GM18867 (cell line): ENCODE measurements around the gene KCNJ4.
"Not testable (repeated sequence)": the region's sequence is repeated elsewhere in the genome, so short reads cannot be mapped to it uniquely, and the experiment has no call there.

Experiments
- ATAC-seq: cut with Tn5 transposase; IDR thresholded peaks from one replicate; pipeline ENCODE4 v1.9.1; 2021; ENCODE audit warnings: mild to moderate bottlenecking, moderate library complexity; ENCODE audit not compliant: unreplicated experiment

KCNJ4 gene

GRCh38 chr22:38471237-38471636, 16.2 kb upstream of the KCNJ4 start:
- no peak for ATAC-seq

- ATAC-seq, result not testable (repeated sequence)
Measured at GRCh38 chr22:38470179-38470578, 15.2 kb upstream of the KCNJ4 start.

- ATAC-seq, result no peak
Measured at GRCh38 chr22:38469306-38469781, 14.3 kb upstream of the KCNJ4 start.

GRCh38 chr22:38468443-38469305, 13.7 kb upstream of the KCNJ4 start:
- no peak for ATAC-seq

GRCh38 chr22:38467904-38468442, 13.0 kb upstream of the KCNJ4 start, which contains the start of gene KDELR3:
TSS of gene KDELR3 (plus strand) at chr22:38468096. CDS start at chr22:38468234, 138 bp downstream.
- no peak for ATAC-seq

GRCh38 chr22:38467438-38467903, 12.5 kb upstream of the KCNJ4 start:
- ATAC-seq, result no peak

- ATAC-seq, result no peak
Measured at GRCh38 chr22:38465673-38466490, 10.9 kb upstream of the KCNJ4 start.

GRCh38 chr22:38464992-38465672, 10.1 kb upstream of the KCNJ4 start:
- ATAC-seq, result no peak

- ATAC-seq, result no peak
Measured at GRCh38 chr22:38462960-38463784, 8.2 kb upstream of the KCNJ4 start.

- no peak for ATAC-seq
Measured at GRCh38 chr22:38461414-38462081, 6.5 kb upstream of the KCNJ4 start.

GRCh38 chr22:38461057-38461413, 6.0 kb upstream of the KCNJ4 start:
- ATAC-seq, result no peak

GRCh38 chr22:38460426-38460840, 5.4 kb upstream of the KCNJ4 start:
- no peak for ATAC-seq

GRCh38 chr22:38456841-38457699, 2.1 kb upstream of the KCNJ4 start:
- ATAC-seq, result no peak

GRCh38 chr22:38456272-38456835, 1.4 kb upstream of the KCNJ4 start:
- ATAC-seq, result no peak

GRCh38 chr22:38455530-38456271, 702 bp upstream of the KCNJ4 start:
- no peak for ATAC-seq

GRCh38 chr22:38454353-38455075, 485 bp downstream of the KCNJ4 start:
- no peak for ATAC-seq

- no peak for ATAC-seq
Measured at GRCh38 chr22:38453996-38454352, 1.0 kb downstream of the KCNJ4 start.
